ENCODE results near the gene TYW1.

DNA sequence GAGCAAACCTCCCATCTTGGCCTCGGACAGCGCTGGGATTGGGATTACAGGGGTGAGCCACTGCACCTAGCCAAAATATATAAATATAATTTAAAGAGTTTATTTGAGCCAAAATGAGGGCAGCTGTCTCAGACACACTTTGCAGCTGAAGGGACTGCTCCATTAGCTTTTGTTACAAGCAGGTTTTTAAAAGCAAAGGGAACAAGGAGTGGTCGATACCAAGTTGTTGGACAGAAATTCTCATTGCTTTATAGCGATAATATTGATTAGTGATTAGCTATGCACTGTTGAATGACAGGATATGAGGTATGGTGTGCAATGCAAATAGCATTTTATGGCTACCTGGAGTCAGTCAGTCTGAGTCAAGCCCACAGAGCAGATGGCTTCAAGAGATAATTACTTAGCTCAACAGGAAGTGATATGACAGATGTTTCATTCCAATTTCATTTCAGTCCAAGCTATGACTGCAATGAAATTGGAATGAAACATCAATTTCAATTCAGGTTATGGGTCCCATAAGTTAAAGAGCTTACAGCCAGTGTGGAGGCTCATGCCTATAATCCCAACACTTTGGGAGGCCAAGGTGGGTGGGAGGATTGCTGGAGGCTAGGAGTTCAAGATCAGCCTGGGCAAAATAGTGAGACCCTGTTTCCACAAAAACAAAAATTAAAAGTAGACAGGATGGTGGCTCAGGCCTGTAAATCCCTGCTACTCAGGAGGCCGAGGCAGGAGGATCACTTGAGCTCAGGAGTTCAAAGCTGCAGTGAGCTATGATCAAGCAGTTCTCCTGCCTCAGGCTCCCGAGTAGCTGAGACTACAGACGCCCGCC lies 23.1 kb downstream of the TYW1 start:
- TF ChIP-seq CTCF (tag by site-specific recombination; IDR thresholded peaks at IDR 0.05) (no peak), ZBTB21 (tag by site-specific recombination; IDR thresholded peaks at IDR 0.05) (no peak), TCF7L2 (IDR thresholded peaks at IDR 0.05; ENCODE audit: borderline replicate concordance, low read depth, low read length) (no peak), ZNF785 (tag by site-specific recombination; IDR thresholded peaks at IDR 0.05) (no peak), ZNF623 (tag by site-specific recombination; IDR thresholded peaks at IDR 0.05) (no peak), ZBTB17 (tag by site-specific recombination; IDR thresholded peaks at IDR 0.05) (no peak), REPIN1 (tag by site-specific recombination; IDR thresholded peaks at IDR 0.05; ENCODE audit: low read depth) (no peak), ZNF2 (tag by site-specific recombination; IDR thresholded peaks at IDR 0.05) (no peak), BCL6B (tag by site-specific recombination; IDR thresholded peaks at IDR 0.05) (no peak), MZF1 (tag by site-specific recombination; IDR thresholded peaks at IDR 0.05; ENCODE audit: borderline replicate concordance) (no peak)

Data from HEK293 (cell line).